HepG2 (cell line): Measurements from ENCODE around the gene TMEM98. TPM values are rescaled to one million over a fixed set of nuclear protein-coding genes. Genes with fewer than 3 reads are reported as not detected.

Source experiments
- ATF1 ChIP-seq: IDR thresholded peaks from 2 replicates; pipeline ENCODE4 v1.6.1; 2016; ENCODE audit warnings: mild to moderate bottlenecking, control low read depth
- CENPT ChIP-seq: sonication (generic); formaldehyde crosslinking; IDR thresholded peaks from 2 replicates; pipeline ENCODE4 v1.8.0; 2022; ENCODE audit warnings: low read depth, mild to moderate bottlenecking, moderate library complexity, missing genetic modification reagents
- HDAC1 ChIP-seq: sonication (generic); formaldehyde crosslinking; IDR thresholded peaks from 2 replicates; pipeline ENCODE4 v1.5.1; 2020; ENCODE audit warnings: mild to moderate bottlenecking, missing genetic modification reagents
- MAF1 ChIP-seq: sonication (generic); formaldehyde crosslinking; IDR thresholded peaks from 2 replicates; pipeline ENCODE4 v1.5.0; 2020; ENCODE audit warnings: missing genetic modification reagents, borderline replicate concordance
- MYNN ChIP-seq: sonication (generic); formaldehyde crosslinking; IDR thresholded peaks from 2 replicates; pipeline ENCODE4 v1.4.0; 2020; ENCODE audit warnings: mild to moderate bottlenecking, low read depth, missing genetic modification reagents
- NCOA1 ChIP-seq: sonication (generic); formaldehyde crosslinking; IDR thresholded peaks from 2 replicates; pipeline ENCODE4 v1.9.0; 2021; ENCODE audit warnings: missing genetic modification reagents
- NCOR1 ChIP-seq: fragments of 200-600 bp; sonication (generic); IDR thresholded peaks from 2 replicates; pipeline ENCODE4 v1.7.0; 2017; ENCODE audit warnings: antibody characterized with exemption, low read length, borderline replicate concordance
- RARA ChIP-seq: IDR thresholded peaks from 2 replicates; pipeline ENCODE4 v1.6.1; 2016; ENCODE audit warnings: missing genetic modification reagents, missing compliant biosample characterization
- SP2 ChIP-seq: sonication (generic); formaldehyde crosslinking; IDR thresholded peaks from 2 replicates; pipeline ENCODE4 v1.5.1; 2020; ENCODE audit warnings: mild to moderate bottlenecking, missing genetic modification reagents
- SP4 ChIP-seq: sonication (generic); formaldehyde crosslinking; IDR thresholded peaks from 2 replicates; pipeline ENCODE4 v1.8.1; 2023; ENCODE audit warnings: mild to moderate bottlenecking, missing genetic modification reagents
- ZNF251 ChIP-seq: sonication (generic); formaldehyde crosslinking; IDR thresholded peaks from 2 replicates; pipeline ENCODE4 v1.9.0; 2021; ENCODE audit warnings: mild to moderate bottlenecking, missing genetic modification reagents
- ZNF547 ChIP-seq: sonication (generic); formaldehyde crosslinking; IDR thresholded peaks from 2 replicates; pipeline ENCODE4 v1.5.1; 2020; ENCODE audit warnings: mild to moderate bottlenecking, missing genetic modification reagents
- ZNF781 ChIP-seq: sonication (generic); formaldehyde crosslinking; IDR thresholded peaks from 2 replicates; pipeline ENCODE4 v1.5.1; 2020; ENCODE audit warnings: borderline replicate concordance, mild to moderate bottlenecking, missing genetic modification reagents; ENCODE audit errors: not compliant biosample characterization
- ZSCAN9 ChIP-seq: IDR thresholded peaks from 2 replicates; pipeline ENCODE4 v1.6.1; 2016; ENCODE audit warnings: borderline replicate concordance
- polyA plus RNA-seq, 8 experiments: library from polyadenylated mRNA; depleted of rRNA in 3 of 8; stranded (reverse) in 7 of 8; unstranded in 1 of 8; fragments of >200 nt; fragmentation: Illumina TruSeq in 4 of 8; extraction: Trizol in 4 of 8; gene quantifications; 2 replicates each; pipeline versions ENCODE4 v1.2.1 to v1.2.3, GENCODE V29; 2011 to 2016; ENCODE audit warnings: low read depth in 4 of 8, missing spikeins in 1 of 8, mixed read lengths in 1 of 8; ENCODE audit not compliant: insufficient read depth in 1 of 8
- total RNA-seq, 5 experiments: library from RNA; depleted of rRNA; stranded (reverse); fragments of >200 nt; fragmentation: Illumina TruSeq; extraction: Trizol; gene quantifications; 2 replicates each; pipeline ENCODE4 v1.2.3, GENCODE V29; 2016; ENCODE audit warnings: low read depth in 1 of 5
- TF ChIP-seq, protein P1 (sequence below): sonication (generic); formaldehyde crosslinking; conservative IDR thresholded peaks from 2 replicates; pipeline ENCODE4 v1.4.0; 2020; ENCODE audit warnings: missing genetic modification reagents
- TF ChIP-seq, protein P2 (sequence below): sonication (generic); formaldehyde crosslinking; IDR thresholded peaks from 2 replicates; pipeline ENCODE4 v1.5.0; 2020; ENCODE audit warnings: missing genetic modification reagents, mild to moderate bottlenecking, borderline replicate concordance
- TF ChIP-seq, protein P3 (sequence below): sonication (generic); IDR thresholded peaks from 2 replicates; pipeline ENCODE4 v1.6.1; 2016; ENCODE audit warnings: low read depth, borderline replicate concordance
- TF ChIP-seq, protein P4 (sequence below): sonication (generic); formaldehyde crosslinking; IDR thresholded peaks from 2 replicates; pipeline ENCODE4 v1.5.0; 2020; ENCODE audit warnings: mild to moderate bottlenecking, missing genetic modification reagents, borderline replicate concordance
- TF ChIP-seq, protein P5 (sequence below): sonication (generic); formaldehyde crosslinking; IDR thresholded peaks from 2 replicates; pipeline ENCODE4 v1.4.0; 2020; ENCODE audit warnings: missing genetic modification reagents, borderline replicate concordance

The TMEM98 gene
- total and polyA plus RNA-seq, 2 of the 13 experiments (the other 11 are each of a cell fraction or from before 2014, with no cell fraction given), result 103 to 175 TPM

DNA sequence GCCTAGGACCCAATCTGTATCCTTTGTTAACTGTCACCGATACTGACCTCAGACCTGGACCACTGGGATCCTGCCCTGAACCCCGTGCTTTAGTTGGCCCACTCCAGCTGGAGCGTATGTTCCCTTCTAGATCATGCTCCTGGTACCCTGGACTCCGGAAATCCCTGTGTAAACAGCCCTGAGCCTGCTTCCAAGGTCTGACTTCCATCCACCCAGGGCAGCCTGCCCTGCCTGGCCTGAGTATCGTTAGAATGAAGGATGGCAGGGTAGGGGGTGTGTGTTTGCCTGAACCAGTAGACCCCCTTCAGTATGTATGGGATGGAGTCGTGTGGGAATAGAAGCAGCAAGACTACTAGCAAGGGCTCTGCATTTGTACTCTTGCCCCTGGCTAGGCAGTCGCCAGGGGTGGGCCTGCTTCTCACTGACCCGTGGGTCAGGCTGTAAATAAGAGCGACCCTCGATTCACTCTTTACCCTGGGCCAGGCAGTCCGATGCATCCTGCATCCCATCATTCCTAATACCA, 691 bp upstream of the TMEM98 start (continued):
- TF ChIP-seq MAF1 (CRISPR knock-in tag) (no peak), CENPT (no peak; the same call in 1 of the 2 replicates), ATF1 (CRISPR knock-in tag) (no peak), ZSCAN9 (CRISPR knock-in tag) (0 out of 2 replicates have a peak, but pooled peaks have one; percentile 23), NCOR1 (no peak), SP2 (CRISPR knock-in tag) (no peak), MYNN (CRISPR knock-in tag) (no peak), NCOA1 (CRISPR knock-in tag) (no peak), SP4 (CRISPR knock-in tag) (peak; percentile 64; the same call in 1 of the 2 replicates), HDAC1 (CRISPR knock-in tag) (peak; percentile 79), ZNF781 (CRISPR knock-in tag) (peak; percentile 45), ZNF547 (CRISPR knock-in tag) (no peak), ZNF251 (no peak), RARA (CRISPR knock-in tag) (peak; percentile 56; the same call in 1 of the 2 replicates)
- TF ChIP-seq, protein P1, sequence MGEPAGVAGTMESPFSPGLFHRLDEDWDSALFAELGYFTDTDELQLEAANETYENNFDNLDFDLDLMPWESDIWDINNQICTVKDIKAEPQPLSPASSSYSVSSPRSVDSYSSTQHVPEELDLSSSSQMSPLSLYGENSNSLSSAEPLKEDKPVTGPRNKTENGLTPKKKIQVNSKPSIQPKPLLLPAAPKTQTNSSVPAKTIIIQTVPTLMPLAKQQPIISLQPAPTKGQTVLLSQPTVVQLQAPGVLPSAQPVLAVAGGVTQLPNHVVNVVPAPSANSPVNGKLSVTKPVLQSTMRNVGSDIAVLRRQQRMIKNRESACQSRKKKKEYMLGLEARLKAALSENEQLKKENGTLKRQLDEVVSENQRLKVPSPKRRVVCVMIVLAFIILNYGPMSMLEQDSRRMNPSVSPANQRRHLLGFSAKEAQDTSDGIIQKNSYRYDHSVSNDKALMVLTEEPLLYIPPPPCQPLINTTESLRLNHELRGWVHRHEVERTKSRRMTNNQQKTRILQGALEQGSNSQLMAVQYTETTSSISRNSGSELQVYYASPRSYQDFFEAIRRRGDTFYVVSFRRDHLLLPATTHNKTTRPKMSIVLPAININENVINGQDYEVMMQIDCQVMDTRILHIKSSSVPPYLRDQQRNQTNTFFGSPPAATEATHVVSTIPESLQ (CRISPR knock-in tag), result no peak
- TF ChIP-seq, protein P2, sequence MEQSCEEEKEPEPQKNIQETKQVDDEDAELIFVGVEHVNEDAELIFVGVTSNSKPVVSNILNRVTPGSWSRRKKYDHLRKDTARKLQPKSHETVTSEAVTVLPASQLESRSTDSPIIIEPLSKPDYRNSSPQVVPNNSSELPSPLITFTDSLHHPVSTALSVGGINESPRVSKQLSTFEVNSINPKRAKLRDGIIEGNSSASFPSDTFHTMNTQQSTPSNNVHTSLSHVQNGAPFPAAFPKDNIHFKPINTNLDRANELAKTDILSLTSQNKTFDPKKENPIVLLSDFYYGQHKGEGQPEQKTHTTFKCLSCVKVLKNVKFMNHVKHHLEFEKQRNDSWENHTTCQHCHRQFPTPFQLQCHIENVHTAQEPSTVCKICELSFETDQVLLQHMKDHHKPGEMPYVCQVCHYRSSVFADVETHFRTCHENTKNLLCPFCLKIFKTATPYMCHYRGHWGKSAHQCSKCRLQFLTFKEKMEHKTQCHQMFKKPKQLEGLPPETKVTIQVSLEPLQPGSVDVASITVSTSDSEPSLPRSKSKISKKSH (CRISPR knock-in tag), result no peak
- TF ChIP-seq, protein P3, sequence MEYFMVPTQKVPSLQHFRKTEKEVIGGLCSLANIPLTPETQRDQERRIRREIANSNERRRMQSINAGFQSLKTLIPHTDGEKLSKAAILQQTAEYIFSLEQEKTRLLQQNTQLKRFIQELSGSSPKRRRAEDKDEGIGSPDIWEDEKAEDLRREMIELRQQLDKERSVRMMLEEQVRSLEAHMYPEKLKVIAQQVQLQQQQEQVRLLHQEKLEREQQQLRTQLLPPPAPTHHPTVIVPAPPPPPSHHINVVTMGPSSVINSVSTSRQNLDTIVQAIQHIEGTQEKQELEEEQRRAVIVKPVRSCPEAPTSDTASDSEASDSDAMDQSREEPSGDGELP, result peak; percentile 90; the same call in 1 of the 2 replicates
- TF ChIP-seq, protein P4, sequence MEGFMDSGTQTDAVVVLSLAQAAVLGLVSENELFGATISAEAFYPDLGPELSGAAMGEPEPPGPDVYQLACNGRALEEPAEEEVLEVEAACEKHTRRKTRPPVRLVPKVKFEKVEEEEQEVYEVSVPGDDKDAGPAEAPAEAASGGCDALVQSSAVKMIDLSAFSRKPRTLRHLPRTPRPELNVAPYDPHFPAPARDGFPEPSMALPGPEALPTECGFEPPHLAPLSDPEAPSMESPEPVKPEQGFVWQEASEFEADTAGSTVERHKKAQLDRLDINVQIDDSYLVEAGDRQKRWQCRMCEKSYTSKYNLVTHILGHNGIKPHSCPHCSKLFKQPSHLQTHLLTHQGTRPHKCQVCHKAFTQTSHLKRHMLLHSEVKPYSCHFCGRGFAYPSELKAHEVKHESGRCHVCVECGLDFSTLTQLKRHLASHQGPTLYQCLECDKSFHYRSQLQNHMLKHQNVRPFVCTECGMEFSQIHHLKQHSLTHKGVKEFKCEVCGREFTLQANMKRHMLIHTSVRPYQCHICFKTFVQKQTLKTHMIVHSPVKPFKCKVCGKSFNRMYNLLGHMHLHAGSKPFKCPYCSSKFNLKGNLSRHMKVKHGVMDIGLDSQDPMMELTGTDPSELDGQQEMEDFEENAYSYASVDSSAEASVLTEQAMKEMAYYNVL (CRISPR knock-in tag), result peak; percentile 72; the same call in 1 of the 2 replicates
- TF ChIP-seq, protein P5, sequence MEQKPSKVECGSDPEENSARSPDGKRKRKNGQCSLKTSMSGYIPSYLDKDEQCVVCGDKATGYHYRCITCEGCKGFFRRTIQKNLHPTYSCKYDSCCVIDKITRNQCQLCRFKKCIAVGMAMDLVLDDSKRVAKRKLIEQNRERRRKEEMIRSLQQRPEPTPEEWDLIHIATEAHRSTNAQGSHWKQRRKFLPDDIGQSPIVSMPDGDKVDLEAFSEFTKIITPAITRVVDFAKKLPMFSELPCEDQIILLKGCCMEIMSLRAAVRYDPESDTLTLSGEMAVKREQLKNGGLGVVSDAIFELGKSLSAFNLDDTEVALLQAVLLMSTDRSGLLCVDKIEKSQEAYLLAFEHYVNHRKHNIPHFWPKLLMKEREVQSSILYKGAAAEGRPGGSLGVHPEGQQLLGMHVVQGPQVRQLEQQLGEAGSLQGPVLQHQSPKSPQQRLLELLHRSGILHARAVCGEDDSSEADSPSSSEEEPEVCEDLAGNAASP (CRISPR knock-in tag), result no peak
